AG04450 (cell line): Measurements from ENCODE around the gene KIAA0319L. TPM values are rescaled to one million over a fixed set of nuclear protein-coding genes. Genes with fewer than 3 reads are reported as not detected.

Source experiments
- CTCF ChIA-PET: fragments of 300-600, 350-600 bp; formaldehyde crosslinking; extraction: SDS; loops from one replicate; lab custom pipeline; 2022; ENCODE audit warnings: antibody characterized with exemption, inconsistent platforms; lab: Charles Lee
- POLR2A ChIA-PET: fragments of 350-600 bp; formaldehyde crosslinking; extraction: SDS; loops from one replicate; lab custom pipeline; 2021; ENCODE audit warnings: antibody characterized with exemption, inconsistent platforms; lab: Yijun Ruan, JAX
- DNase-seq: peaks from one replicate; pipeline ENCODE4 v3.0.0-alpha.2; 2011; ENCODE audit warnings: low read depth, low spot score
- H3K27ac ChIP-seq: one replicate; pipeline ENCODE4 v1.5.1; 2012; ENCODE audit warnings: low read depth, low read length, control low read depth
- H3K27me3 ChIP-seq: one replicate; pipeline ENCODE4 v1.6.0; 2012; ENCODE audit warnings: low read length; ENCODE audit not compliant: control insufficient read depth, insufficient read depth
- H3K4me3 ChIP-seq: 2 replicates; pipeline ENCODE4 v1.5.1; 2011; ENCODE audit warnings: mild to moderate bottlenecking, low read depth, low read length, control low read depth
- H3K9me3 ChIP-seq: 2 replicates; pipeline ENCODE4 v1.5.1; 2012; ENCODE audit warnings: low read length; ENCODE audit not compliant: control insufficient read depth, insufficient read depth
- polyA plus RNA-seq: library from polyadenylated mRNA; depleted of rRNA; stranded (reverse); fragments of >200 nt; gene quantifications from 2 replicates; pipeline ENCODE4 v1.2.3, GENCODE V29; 2011
- TF ChIP-seq, protein P1 (sequence below): IDR thresholded peaks from 2 replicates; pipeline ENCODE4 v1.5.1; 2011; ENCODE audit warnings: low read depth, low read length, control low read depth, inconsistent platforms

The KIAA0319L gene
- polyA plus RNA-seq, 1 experiment: 69.5 TPM

DNA sequence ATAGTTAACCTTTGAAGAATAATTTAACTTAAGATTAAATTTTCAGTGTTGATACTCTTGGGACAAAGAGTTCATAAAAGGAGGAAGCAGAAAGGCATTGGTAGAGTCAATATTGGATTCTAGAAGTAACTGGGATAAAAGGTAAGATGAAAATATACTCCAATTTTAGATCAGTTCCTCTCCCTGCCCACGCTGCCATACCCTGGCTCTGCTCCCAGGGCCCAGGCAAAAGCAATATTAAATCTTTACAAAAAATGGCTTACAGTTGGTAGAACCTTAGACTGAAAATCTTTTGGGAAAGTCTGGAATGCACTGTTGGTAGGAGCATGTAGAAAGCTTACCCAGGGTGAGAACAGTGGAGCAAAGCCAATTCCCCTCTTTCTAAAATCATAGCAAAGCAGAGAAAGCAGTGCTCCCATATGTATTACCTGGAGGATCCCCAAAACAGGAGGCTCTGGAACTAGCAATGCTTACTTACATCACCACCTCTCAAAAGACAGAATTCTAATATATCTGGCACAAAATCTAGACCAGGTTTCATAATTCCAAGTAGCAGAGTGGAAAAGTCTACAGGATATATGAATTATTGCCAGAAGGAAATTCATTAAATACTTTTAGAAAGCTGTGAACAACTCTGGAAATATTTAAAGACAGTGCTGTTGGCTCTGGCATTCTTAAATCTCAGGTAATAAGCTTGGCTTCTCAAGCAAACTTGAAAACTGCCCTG lies 24.5 kb downstream of the KIAA0319L start:
- no peak overlapping the region for H3K4me3 ChIP-seq
- no peak for DNase-seq
- TF ChIP-seq, protein P1, sequence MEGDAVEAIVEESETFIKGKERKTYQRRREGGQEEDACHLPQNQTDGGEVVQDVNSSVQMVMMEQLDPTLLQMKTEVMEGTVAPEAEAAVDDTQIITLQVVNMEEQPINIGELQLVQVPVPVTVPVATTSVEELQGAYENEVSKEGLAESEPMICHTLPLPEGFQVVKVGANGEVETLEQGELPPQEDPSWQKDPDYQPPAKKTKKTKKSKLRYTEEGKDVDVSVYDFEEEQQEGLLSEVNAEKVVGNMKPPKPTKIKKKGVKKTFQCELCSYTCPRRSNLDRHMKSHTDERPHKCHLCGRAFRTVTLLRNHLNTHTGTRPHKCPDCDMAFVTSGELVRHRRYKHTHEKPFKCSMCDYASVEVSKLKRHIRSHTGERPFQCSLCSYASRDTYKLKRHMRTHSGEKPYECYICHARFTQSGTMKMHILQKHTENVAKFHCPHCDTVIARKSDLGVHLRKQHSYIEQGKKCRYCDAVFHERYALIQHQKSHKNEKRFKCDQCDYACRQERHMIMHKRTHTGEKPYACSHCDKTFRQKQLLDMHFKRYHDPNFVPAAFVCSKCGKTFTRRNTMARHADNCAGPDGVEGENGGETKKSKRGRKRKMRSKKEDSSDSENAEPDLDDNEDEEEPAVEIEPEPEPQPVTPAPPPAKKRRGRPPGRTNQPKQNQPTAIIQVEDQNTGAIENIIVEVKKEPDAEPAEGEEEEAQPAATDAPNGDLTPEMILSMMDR: no peak
- ChIA-PET CTCF (interaction anchor here (0.7 to 1.8 kb wide), 3 partner anchors 36 to 182 kb away, joined by 3 to 5 read pairs (median 4); no protein-coding TSS in a partner anchor), POLR2A (interaction anchor here (0.7 kb wide), 1 partner anchor 78 kb away, joined by 4 read pairs; no protein-coding TSS in a partner anchor)
- no peak overlapping the region for H3K27ac ChIP-seq
- H3K9me3 ChIP-seq: peaks cover 8% of the 10 kb centered on the region
- no peaks in the 10 kb centered on the region for H3K27me3 ChIP-seq

DNA sequence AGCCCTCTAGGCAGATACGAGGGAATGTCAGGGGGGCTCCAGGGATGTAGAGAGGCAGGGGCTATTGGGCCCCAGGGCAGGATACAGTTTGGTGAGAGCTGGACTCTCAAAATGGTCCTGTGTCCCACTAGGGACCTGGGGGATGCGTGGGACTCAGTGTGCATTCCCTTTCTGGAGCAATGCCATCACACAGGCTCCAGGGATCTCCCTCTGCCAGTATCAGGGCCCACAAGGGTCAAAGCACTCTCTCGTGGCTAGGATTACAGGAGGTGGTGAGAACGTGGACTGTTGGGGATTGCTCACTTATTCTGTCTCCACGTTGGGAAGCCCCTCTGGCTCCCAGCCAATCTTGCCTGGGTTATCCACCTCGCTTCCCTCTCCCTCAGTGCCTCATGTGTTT lies 25.8 kb downstream of the KIAA0319L start:
- Histone ChIP-seq H3K4me3 (no peak overlapping the region), H3K27ac (no peak overlapping the region), H3K27me3 (no peaks in the 10 kb centered on the region), H3K9me3 (peaks cover 8% of the 10 kb centered on the region)
- no peak for DNase-seq
- TF ChIP-seq, protein P1: no peak
- CTCF ChIA-PET: no interaction called here
- POLR2A ChIA-PET: no interaction called here

DNA sequence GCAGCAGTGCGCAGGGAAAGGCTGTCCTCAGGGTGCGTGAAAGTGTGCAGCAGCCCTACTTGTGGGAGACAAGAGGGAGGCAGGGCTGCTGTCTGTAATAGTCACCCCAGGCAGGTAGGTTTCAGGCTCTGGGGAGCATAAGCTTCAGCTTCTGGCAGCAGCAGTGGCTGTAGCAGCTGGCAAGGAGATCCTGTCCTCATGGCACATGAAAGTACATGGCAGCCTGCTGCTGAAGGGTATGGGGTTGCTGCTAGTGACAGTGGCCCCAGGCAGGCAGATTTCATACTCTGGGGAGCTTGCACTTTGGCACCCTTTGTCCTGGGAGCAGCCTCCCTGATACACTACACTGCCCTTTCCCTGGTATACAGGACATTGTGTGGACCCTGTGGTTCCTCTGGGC lies 26.3 kb downstream of the KIAA0319L start:
- CTCF ChIA-PET: no interaction called here
- Histone ChIP-seq H3K27me3 (no peaks in the 10 kb centered on the region), H3K27ac (no peak overlapping the region), H3K4me3 (no peak overlapping the region), H3K9me3 (peaks cover 8% of the 10 kb centered on the region)
- POLR2A ChIA-PET: no interaction called here
- TF ChIP-seq, protein P1: no peak
- DNase-seq: no peak

DNA sequence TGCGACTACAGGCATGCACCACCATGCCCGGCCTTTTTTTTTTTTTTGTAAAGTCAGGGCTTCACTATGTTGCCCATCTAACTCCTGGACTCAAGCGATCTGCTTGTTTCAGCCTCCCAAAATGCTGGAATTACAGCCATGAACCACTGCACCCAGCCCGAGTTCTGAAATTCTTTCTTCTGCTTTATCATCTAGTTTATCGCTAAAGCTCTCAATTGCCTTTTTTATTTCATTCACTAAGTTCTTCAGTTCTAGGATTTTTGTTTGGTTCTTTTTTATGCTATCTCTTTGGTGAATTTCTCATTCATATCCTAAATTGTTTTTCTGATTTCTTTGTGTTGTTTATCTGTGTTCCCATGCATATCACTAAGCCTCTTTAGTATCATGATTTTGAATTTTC lies 27.0 kb downstream of the KIAA0319L start:
- ChIA-PET CTCF (interaction anchor here (1.0 kb wide), 1 partner anchor 21 kb away, joined by 4 read pairs; no protein-coding TSS in a partner anchor), POLR2A (no interaction called here)
- Histone ChIP-seq H3K9me3 (peaks cover 8% of the 10 kb centered on the region), H3K27ac (no peak overlapping the region), H3K27me3 (no peaks in the 10 kb centered on the region), H3K4me3 (no peak overlapping the region)
- DNase-seq: no peak
- TF ChIP-seq, protein P1: no peak

DNA sequence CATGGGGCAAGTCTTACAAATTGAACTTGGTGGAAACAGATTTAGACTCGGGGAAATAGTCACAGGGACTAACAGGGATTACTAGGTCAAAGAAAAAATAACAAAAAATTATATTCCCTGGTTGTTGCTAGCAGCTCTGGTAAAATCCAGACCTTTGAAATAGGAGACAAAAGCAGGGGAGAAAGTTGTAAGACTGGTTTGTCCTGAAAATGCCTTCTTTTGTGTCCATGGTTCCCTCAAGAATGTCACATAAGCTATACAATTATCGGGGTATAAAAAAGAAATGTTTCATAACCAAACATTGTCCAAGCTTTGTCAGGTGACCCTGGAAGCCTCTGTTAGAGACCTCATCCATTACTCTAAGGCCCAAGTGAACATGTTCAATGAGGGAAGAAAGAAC lies 33.1 kb downstream of the KIAA0319L start:
- H3K27ac ChIP-seq: no peak overlapping the region
- no peaks in the 10 kb centered on the region; the same call in 1 of the 2 replicates for H3K9me3 ChIP-seq
- no peak for DNase-seq
- TF ChIP-seq, protein P1: no peak
- no peak overlapping the region for H3K4me3 ChIP-seq
- H3K27me3 ChIP-seq: no peaks in the 10 kb centered on the region
- CTCF ChIA-PET: no interaction called here
- POLR2A ChIA-PET: no interaction called here
